ENCODE results near the gene CCDC59.

Gene CCDC59

GRCh38 chr12:82314406-82314892 is 43.7 kb downstream of the CCDC59 start:
- DNase-seq (ENCODE audit: low read depth): no peak
